HepG2 (cell line): ENCODE measurements around the gene WNT7B. TPM values are rescaled to one million over a fixed set of nuclear protein-coding genes. Genes with fewer than 3 reads are reported as not detected.
A peak's percentile ranks its signal among the peaks of the same experiment; 100 is the strongest.

ENCODE experiments used
- ATAC-seq: fragments of 200-7000 bp; cut with Tn5 transposase; 3 replicates; pipeline ENCODE4 v1.9.1; 2020; ENCODE audit warnings: mild to moderate bottlenecking, moderate library complexity
- BruUV-seq: library from RNA; stranded (reverse); fragments of 400-500 nt; replicated peaks from 2 replicates; lab custom pipeline; 2021; lab: Mats Ljungman, UMichigan
- CTCF ChIA-PET: fragments of 300-600 bp; formaldehyde crosslinking; extraction: SDS; loops from one replicate; lab custom pipeline; 2021; ENCODE audit warnings: low total read pairs, inconsistent platforms, low intra/inter-chr PET ratio; lab: Yijun Ruan, JAX
- POLR2A ChIA-PET: fragments of 350-600 bp; sonication (Branson Sonifier 250); formaldehyde crosslinking; loops from one replicate; lab custom pipeline; 2020; ENCODE audit warnings: antibody characterized with exemption, inconsistent platforms; lab: Yijun Ruan, JAX
- DNase-seq: peaks from one replicate; pipeline ENCODE4 v3.0.0-alpha.2; 2015; ENCODE audit warnings: low spot score
- FAIRE-seq: peaks from 3 replicates; lab custom pipeline; 2011; peaks lifted over from hg19 to GRCh38; lab: Jason Lieb, UNC
- H2AFZ ChIP-seq: one replicate; pipeline ENCODE4 v1.6.1; 2011; ENCODE audit warnings: low read length, inconsistent platforms
- H3K27ac ChIP-seq: fragments of 300-600 bp; 3 replicates; pipeline ENCODE4 v1.8.0; 2011; ENCODE audit warnings: mixed run types, mild to moderate bottlenecking, mixed read lengths, low read length, inconsistent platforms; ENCODE audit not compliant: insufficient read depth; ENCODE audit errors: extremely low read length
- H3K27me3 ChIP-seq, 2 experiments: fragments of 200-600 bp in 1 of 2; 2 replicates in 1 of 2; 3 replicates in 1 of 2; pipeline versions ENCODE4 v1.6.0 to v1.8.0; 2011; ENCODE audit warnings: low read length in 2 of 2, mild to moderate bottlenecking in 2 of 2, moderate library complexity in 2 of 2, inconsistent platforms in 1 of 2; ENCODE audit not compliant: insufficient read depth in 2 of 2, control insufficient read depth in 1 of 2
- H3K36me3 ChIP-seq, 2 experiments: fragments of 200-600 bp in 1 of 2; replicated peaks in 1 of 2; 2 replicates in 1 of 2; 3 replicates in 1 of 2; pipeline versions ENCODE4 v1.5.1 to v1.8.0; 2011; ENCODE audit warnings: low read length in 2 of 2, inconsistent platforms in 1 of 2; ENCODE audit not compliant: insufficient read depth in 2 of 2, control insufficient read depth in 1 of 2
- H3K4me1 ChIP-seq: 2 replicates; pipeline ENCODE4 v1.5.1; 2012; ENCODE audit warnings: low read length, inconsistent platforms; ENCODE audit not compliant: insufficient read depth
- H3K4me2 ChIP-seq: 2 replicates; pipeline ENCODE4 v1.6.0; 2011; ENCODE audit warnings: low read depth, low read length, inconsistent platforms
- H3K4me3 ChIP-seq, 3 experiments: fragments of 200-600 bp in 1 of 3; sonication (generic), shearing (Covaris generic) in 1 of 3; replicated peaks in 1 of 3; 2 replicates each; pipeline ENCODE4 v1.5.1; 2011 to 2016; ENCODE audit warnings: low read length in 3 of 3, inconsistent platforms in 2 of 3, low read depth in 2 of 3, mild to moderate bottlenecking in 2 of 3, control low read depth in 1 of 3, mixed read lengths in 1 of 3; ENCODE audit not compliant: insufficient read depth in 1 of 3
- H3K79me2 ChIP-seq: one replicate; pipeline ENCODE4 v1.6.1; 2011; ENCODE audit warnings: low read length, inconsistent platforms; ENCODE audit not compliant: insufficient read depth
- H3K9ac ChIP-seq: 2 replicates; pipeline ENCODE4 v1.6.0; 2011; ENCODE audit warnings: mild to moderate bottlenecking, low read depth, low read length, inconsistent platforms; ENCODE audit not compliant: insufficient read depth
- H3K9me3 ChIP-seq: 2 replicates; pipeline ENCODE4 v1.5.1; 2012; ENCODE audit warnings: mild to moderate bottlenecking, low read length
- H4K20me1 ChIP-seq: 2 replicates; pipeline ENCODE4 v1.6.0; 2011; ENCODE audit warnings: inconsistent platforms, mild to moderate bottlenecking, low read length, moderate library complexity; ENCODE audit not compliant: insufficient read depth
- CENPBD1 ChIP-seq: sonication (generic); formaldehyde crosslinking; IDR thresholded peaks from 2 replicates; pipeline ENCODE4 v1.8.0; 2022; ENCODE audit warnings: missing genetic modification reagents, low read depth, mild to moderate bottlenecking, borderline replicate concordance
- CREB3 ChIP-seq: sonication (generic); formaldehyde crosslinking; IDR thresholded peaks from 2 replicates; pipeline ENCODE4 v1.5.0; 2020; ENCODE audit warnings: missing genetic modification reagents
- FOSL1 ChIP-seq: sonication (generic); formaldehyde crosslinking; IDR thresholded peaks from 2 replicates; pipeline ENCODE4 v1.9.0; 2021; ENCODE audit warnings: missing genetic modification reagents, borderline replicate concordance
- MTA3 ChIP-seq: sonication (generic); formaldehyde crosslinking; IDR thresholded peaks from 2 replicates; pipeline ENCODE4 v1.4.0; 2020; ENCODE audit warnings: missing genetic modification reagents
- MYNN ChIP-seq: sonication (generic); formaldehyde crosslinking; IDR thresholded peaks from 2 replicates; pipeline ENCODE4 v1.4.0; 2020; ENCODE audit warnings: mild to moderate bottlenecking, low read depth, missing genetic modification reagents
- NFAT5 ChIP-seq: sonication (generic); formaldehyde crosslinking; IDR thresholded peaks from 2 replicates; pipeline ENCODE4 v1.4.0; 2020; ENCODE audit warnings: missing genetic modification reagents
- RFX1 ChIP-seq: fragments of 450-650 bp; IDR thresholded peaks from 2 replicates; pipeline ENCODE4 v1.6.1; 2017
- SP4 ChIP-seq: sonication (generic); formaldehyde crosslinking; IDR thresholded peaks from 2 replicates; pipeline ENCODE4 v1.8.1; 2023; ENCODE audit warnings: mild to moderate bottlenecking, missing genetic modification reagents
- YEATS2 ChIP-seq: sonication (generic); formaldehyde crosslinking; IDR thresholded peaks from 2 replicates; pipeline ENCODE4 v1.4.0; 2020; ENCODE audit warnings: missing genetic modification reagents, borderline replicate concordance
- ZNF333 ChIP-seq: sonication (generic); formaldehyde crosslinking; IDR thresholded peaks from 2 replicates; pipeline ENCODE4 v1.4.0; 2020; ENCODE audit warnings: mild to moderate bottlenecking, missing genetic modification reagents, borderline replicate concordance
- ZNF605 ChIP-seq: sonication (generic); formaldehyde crosslinking; IDR thresholded peaks from 2 replicates; pipeline ENCODE4 v1.8.0; 2022; ENCODE audit warnings: mild to moderate bottlenecking, missing genetic modification reagents
- WGBS: methylation state at CpG from one replicate; pipeline ENCODE4 v1.1.6; 2017; ENCODE audit warnings: low lambda C conversion rate; 5-methylcytosine and 5-hydroxymethylcytosine counted together
- in situ Hi-C: cut with HindIII; loops from 2 replicates; pipeline ENCODE4 v1.10.0; 2017; ENCODE audit warnings: low pct_unique_long_range_greater_than_20kb; ENCODE audit not compliant: extremely low pct_ligation_motif_present
- intact Hi-C: fragments of 100-400 bp; cut with micrococcal nuclease; formaldehyde crosslinking; loops from one replicate; pipeline ENCODE4 v1.10.0; 2022; ENCODE audit not compliant: unreplicated experiment
- polyA plus RNA-seq, 8 experiments: library from polyadenylated mRNA; depleted of rRNA in 3 of 8; stranded (reverse) in 7 of 8; unstranded in 1 of 8; fragments of >200 nt; fragmentation: Illumina TruSeq in 4 of 8; extraction: Trizol in 4 of 8; gene quantifications; 2 replicates each; pipeline versions ENCODE4 v1.2.1 to v1.2.3, GENCODE V29; 2011 to 2016; ENCODE audit warnings: low read depth in 4 of 8, missing spikeins in 1 of 8, mixed read lengths in 1 of 8; ENCODE audit not compliant: insufficient read depth in 1 of 8
- total RNA-seq, 5 experiments: library from RNA; depleted of rRNA; stranded (reverse); fragments of >200 nt; fragmentation: Illumina TruSeq; extraction: Trizol; gene quantifications; 2 replicates each; pipeline ENCODE4 v1.2.3, GENCODE V29; 2016; ENCODE audit warnings: low read depth in 1 of 5

Gene WNT7B
- total and polyA plus RNA-seq, 2 of the 13 experiments (the other 11 are each of a cell fraction or from before 2014, with no cell fraction given): 0.09 TPM; not detected in 1

- Histone ChIP-seq H3K4me2 (no peak overlapping the region), H3K79me2 (no peaks in the 10 kb centered on the region), H3K4me3 (no peak overlapping the region), H3K4me1 (0 out of 2 replicates have a peak, but pooled peaks cover 8% of the 10 kb centered on the region), H3K27me3 (peaks cover 16 to 67% of the 10 kb centered on the region in 2 experiments), H4K20me1 (no peaks in the 10 kb centered on the region), H3K36me3 (no peaks in the 10 kb centered on the region), H2AFZ (no peak overlapping the region), H3K9ac (no peak overlapping the region), H3K27ac (no peak overlapping the region), H3K9me3 (no peaks in the 10 kb centered on the region)
- FAIRE-seq: no peak
- POLR2A ChIA-PET: no interaction called here
- intact Hi-C loops: no loop called here
- no peak for TF ChIP-seq ZNF333
- no peak for TF ChIP-seq FOSL1 (CRISPR knock-in tag)
- no peak for TF ChIP-seq CREB3 (CRISPR knock-in tag)
- no peak for TF ChIP-seq SP4
- peak; percentile 14; the same call in 1 of the 2 replicates for TF ChIP-seq RFX1
- DNase-seq: no peak
- in situ Hi-C loops: no loop called here
- CTCF ChIA-PET: no interaction called here
- no TSS peak for BruUV-seq
- WGBS: 34% methylated on average over 14 of the region's 25 CpGs
- no peak for ATAC-seq
These were observed 98.7 kb downstream of the WNT7B start for GRCh38 chr22:45878051-45878781.

GRCh38 chr22:45877651-45878050 is 99.3 kb downstream of the WNT7B start:
- H3K27ac ChIP-seq: no peak overlapping the region
- no peaks in the 10 kb centered on the region for H3K36me3 ChIP-seq
- no peak for ATAC-seq
- 57% methylated on average over 15 of the region's 18 CpGs for WGBS
- H3K4me3 ChIP-seq: no peak overlapping the region
- in situ Hi-C loops (no loop called here), intact Hi-C loops (no loop called here)
- no peaks in the 10 kb centered on the region for H4K20me1 ChIP-seq
- no peak overlapping the region for H3K9ac ChIP-seq
- H3K9me3 ChIP-seq: no peaks in the 10 kb centered on the region
- 0 out of 2 replicates have a peak, but pooled peaks cover 8% of the 10 kb centered on the region for H3K4me1 ChIP-seq
- DNase-seq: no peak
- BruUV-seq: no TSS peak
- H3K4me2 ChIP-seq: no peak overlapping the region
- ChIA-PET POLR2A (no interaction called here), CTCF (no interaction called here)
- no peak for FAIRE-seq
- no peaks in the 10 kb centered on the region for H3K79me2 ChIP-seq
- H3K27me3 ChIP-seq: peaks cover 14 to 61% of the 10 kb centered on the region in 2 experiments
- no peak overlapping the region for H2AFZ ChIP-seq
- TF ChIP-seq FOSL1 (CRISPR knock-in tag) (no peak), ZNF605 (no peak), YEATS2 (no peak), CENPBD1 (CRISPR knock-in tag) (no peak), MYNN (CRISPR knock-in tag) (no peak), NFAT5 (no peak), ZNF333 (no peak), MTA3 (CRISPR knock-in tag) (no peak)
